ENCODE data around the gene CCDC8. TPM values are rescaled to one million over a fixed set of nuclear protein-coding genes. Genes with fewer than 3 reads are reported as not detected.

CCDC8 gene
- total RNA-seq, result 91.7 and 127 TPM in 2 replicates
- 74.0 and 92.9 TPM in 2 replicates for polyA plus RNA-seq

DNA sequence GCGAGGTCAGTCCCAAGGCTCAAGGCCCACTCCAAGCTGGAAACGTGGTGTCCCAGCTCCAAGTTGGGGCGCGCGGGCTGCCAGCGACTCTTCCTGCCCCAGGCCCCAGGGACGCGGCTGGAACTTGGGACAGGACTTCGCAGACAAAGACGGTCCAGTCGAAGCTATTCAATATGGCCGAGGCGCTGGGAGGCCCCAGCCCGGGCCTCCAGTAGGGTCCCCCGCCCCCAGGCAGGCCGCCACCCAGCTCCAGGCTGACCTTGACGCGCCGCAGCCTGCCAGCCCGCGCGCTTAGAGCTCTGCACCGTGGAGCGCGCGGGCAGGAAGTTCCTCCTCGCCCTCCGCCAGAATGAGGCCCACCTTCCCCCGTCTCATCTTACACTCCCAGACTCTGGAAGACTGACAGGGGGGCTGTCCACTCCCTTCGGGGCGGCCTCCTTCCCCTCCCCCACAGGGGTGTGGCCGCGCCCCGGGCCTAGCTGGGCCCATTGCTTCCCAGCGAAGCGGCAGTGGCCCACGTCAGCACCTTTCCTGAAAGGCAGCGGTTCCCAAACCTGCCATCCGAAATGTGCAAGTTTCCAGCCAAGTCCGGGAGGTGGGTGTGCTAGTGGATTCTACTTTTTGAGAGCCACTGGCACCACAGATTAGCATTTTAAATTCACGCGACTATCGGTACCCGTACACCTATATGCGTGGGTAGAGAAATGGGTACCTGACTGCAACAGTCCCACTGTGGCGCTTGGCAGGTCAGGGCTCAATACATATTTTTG is at the start of gene CCDC8:
Gene CCDC8 (minus strand): TSS at position 303 of the 770 bp plus-strand sequence. CDS start 754 bp downstream, outside the sequence.
- Histone ChIP-seq H3K4me3 (peak within 1 kb of the TSS; percentile 76), H3K27me3 (no peaks in the 10 kb centered on the region), H3K4me1 (ENCODE audit: low read depth) (peaks cover 23% of the 10 kb centered on the region), H3K36me3 (no peaks in the 10 kb centered on the region), H3K27ac (peak within 1 kb of the TSS; percentile 96), H3K9me3 (ENCODE audit: low read depth) (no peaks in the 10 kb centered on the region)
- TF ChIP-seq CTCF (IDR thresholded peaks at IDR 0.05; ENCODE audit: low read depth, low read length), result no peak
- DNase-seq (ENCODE audit: low read depth in 1 of 2, low spot score in 1 of 2), result peak; percentile 99

DNA sequence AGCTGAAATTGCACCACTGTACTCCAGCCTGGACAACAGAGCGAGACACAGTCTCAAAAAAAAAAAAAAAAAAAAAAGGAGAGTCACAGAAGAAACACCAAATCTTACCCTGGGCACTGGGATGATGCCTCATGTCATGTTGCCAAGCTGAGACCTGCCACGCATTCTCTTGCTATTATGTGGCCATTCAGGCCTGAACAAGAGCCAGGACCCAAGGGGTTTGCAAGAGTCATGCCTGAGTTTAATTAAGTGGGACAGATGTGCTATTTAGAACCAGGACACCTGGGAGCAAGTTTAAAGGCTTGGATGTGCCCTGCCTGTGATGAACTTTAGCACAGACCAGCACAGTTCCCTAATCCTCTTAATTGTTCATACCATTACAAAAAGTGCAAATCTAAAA is 48.2 kb upstream of the CCDC8 start:
- no peak for DNase-seq (ENCODE audit: low read depth in 1 of 2, low spot score in 1 of 2)
- no peak for TF ChIP-seq CTCF (IDR thresholded peaks at IDR 0.05; ENCODE audit: low read depth, low read length)
- Histone ChIP-seq H3K27ac (no peak overlapping the region), H3K9me3 (ENCODE audit: low read depth) (no peaks in the 10 kb centered on the region), H3K36me3 (peaks cover 3% of the 10 kb centered on the region), H3K4me3 (no peak overlapping the region), H3K27me3 (no peaks in the 10 kb centered on the region), H3K4me1 (ENCODE audit: low read depth) (no peaks in the 10 kb centered on the region)

- Histone ChIP-seq H3K4me1 (ENCODE audit: low read depth) (no peaks in the 10 kb centered on the region), H3K9me3 (ENCODE audit: low read depth) (no peaks in the 10 kb centered on the region), H3K4me3 (no peak overlapping the region), H3K27me3 (no peaks in the 10 kb centered on the region), H3K27ac (no peak overlapping the region), H3K36me3 (no peaks in the 10 kb centered on the region)
- no peak for TF ChIP-seq CTCF (IDR thresholded peaks at IDR 0.05; ENCODE audit: low read depth, low read length)
- DNase-seq (ENCODE audit: low read depth in 1 of 2, low spot score in 1 of 2), result no peak
These were observed 47.6 kb upstream of the CCDC8 start for GRCh38 chr19:46460981-46461380.

DNA sequence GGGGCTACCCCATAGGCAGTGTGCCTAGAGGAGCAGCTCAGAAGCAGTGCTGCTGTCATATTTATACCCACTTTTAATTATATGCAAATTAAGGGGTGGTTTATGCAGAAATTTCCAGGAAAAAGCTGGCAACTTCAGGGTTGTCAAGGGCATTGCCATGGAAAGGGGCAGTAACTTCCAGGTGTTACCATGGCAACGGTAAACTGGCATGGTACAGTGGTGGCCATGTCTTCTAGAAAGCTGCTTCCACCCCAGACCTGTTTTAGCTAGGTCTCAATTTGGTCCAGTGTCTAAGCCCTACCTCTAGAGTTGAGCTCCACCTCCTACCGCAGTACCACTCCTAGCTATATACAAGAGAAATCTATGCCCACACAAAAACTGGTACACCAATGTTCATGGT is 46.7 kb upstream of the CCDC8 start:
- H3K27me3 ChIP-seq, result no peaks in the 10 kb centered on the region
- no peak overlapping the region for H3K27ac ChIP-seq
- no peaks in the 10 kb centered on the region for H3K4me1 ChIP-seq (ENCODE audit: low read depth)
- no peak overlapping the region for H3K4me3 ChIP-seq
- no peaks in the 10 kb centered on the region for H3K36me3 ChIP-seq
- no peaks in the 10 kb centered on the region for H3K9me3 ChIP-seq (ENCODE audit: low read depth)
- DNase-seq (ENCODE audit: low read depth in 1 of 2, low spot score in 1 of 2), result no peak
- no peak for TF ChIP-seq CTCF (IDR thresholded peaks at IDR 0.05; ENCODE audit: low read depth, low read length)

DNA sequence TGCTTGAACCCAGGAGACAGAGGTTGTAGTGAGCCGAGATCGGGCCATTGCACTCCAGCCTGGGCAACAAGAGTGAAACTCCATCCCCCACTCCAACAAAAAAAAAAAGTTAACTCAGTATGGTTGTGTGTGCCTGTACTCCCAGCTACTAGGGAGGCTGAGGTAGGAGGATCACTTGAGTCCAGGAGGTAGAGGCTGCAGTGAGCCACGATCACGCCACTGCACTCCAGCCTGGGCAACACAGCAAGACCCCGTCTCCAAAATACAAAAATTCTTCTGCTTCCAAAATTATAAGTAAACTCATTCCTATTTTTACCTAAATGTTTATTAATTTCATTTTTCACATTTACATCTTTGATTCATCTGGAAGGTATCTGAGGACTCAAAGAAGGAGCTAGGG is 43.6 kb upstream of the CCDC8 start:
- H3K36me3 ChIP-seq, result no peaks in the 10 kb centered on the region
- no peaks in the 10 kb centered on the region for H3K27me3 ChIP-seq
- DNase-seq (ENCODE audit: low read depth in 1 of 2, low spot score in 1 of 2), result no peak
- TF ChIP-seq CTCF (IDR thresholded peaks at IDR 0.05; ENCODE audit: low read depth, low read length), result no peak
- H3K4me1 ChIP-seq (ENCODE audit: low read depth), result no peaks in the 10 kb centered on the region
- H3K27ac ChIP-seq, result no peak overlapping the region
- no peak overlapping the region for H3K4me3 ChIP-seq
- no peaks in the 10 kb centered on the region for H3K9me3 ChIP-seq (ENCODE audit: low read depth)
